Esophagus muscularis mucosa (tissue), 4 donors: ENCODE measurements around the gene CRTC1. TPM values are rescaled to one million over a fixed set of nuclear protein-coding genes. Genes with fewer than 3 reads are reported as not detected.

ENCODE experiments used
- DNase-seq: peaks from one replicate; pipeline ENCODE4 v3.0.0-alpha.2; 2017; ENCODE audit errors: extremely low spot score
- H3K27ac ChIP-seq, 4 donors: fragments of 200-600 bp; sonication (generic); replicated peaks in 1 of 4; 1 replicate in 3 of 4; 2 replicates in 1 of 4; pipeline ENCODE4 v1.5.1; 2016 to 2019; ENCODE audit warnings: mild to moderate bottlenecking in 1 of 4
- H3K27me3 ChIP-seq, 4 donors: fragments of 200-600 bp; sonication (generic); one replicate each; pipeline versions ENCODE4 v1.5.1 to v1.6.0; 2016 to 2019
- H3K36me3 ChIP-seq, 4 donors: fragments of 200-600 bp; sonication (generic); one replicate each; pipeline ENCODE4 v1.5.1; 2016 to 2019
- H3K4me1 ChIP-seq, 4 donors: fragments of 200-600 bp; sonication (generic); one replicate each; pipeline ENCODE4 v1.5.1; 2016 to 2019
- H3K4me3 ChIP-seq, 4 donors: fragments of 200-600 bp; sonication (generic); 1 replicate in 2 of 4; 2 replicates in 2 of 4; pipeline ENCODE4 v1.5.1; 2016 to 2019; ENCODE audit warnings: mild to moderate bottlenecking in 4 of 4, moderate library complexity in 1 of 4
- H3K9me3 ChIP-seq, 4 donors: fragments of 200-600 bp; sonication (generic); 1 replicate in 3 of 4; 2 replicates in 1 of 4; pipeline ENCODE4 v1.5.1; 2016 to 2019
- CTCF ChIP-seq, 3 experiments: fragments of 200-600 bp in 2 of 3; fragments of 450-650 bp in 1 of 3; sonication (generic) in 2 of 3; IDR thresholded peaks; one replicate each; pipeline ENCODE4 v1.5.1; 2017 to 2019; ENCODE audit warnings: antibody characterized with exemption in 3 of 3, mild to moderate bottlenecking in 2 of 3, moderate library complexity in 1 of 3
- EP300 ChIP-seq: sonication (generic); formaldehyde crosslinking; IDR thresholded peaks from one replicate; pipeline ENCODE4 v1.6.1; 2017; ENCODE audit warnings: antibody characterized with exemption
- POLR2A ChIP-seq: fragments of 450-650 bp; IDR thresholded peaks from one replicate; pipeline ENCODE4 v1.6.1; 2017; ENCODE audit warnings: antibody characterized with exemption, moderate library complexity, mild to moderate bottlenecking, low read depth
- POLR2AphosphoS5 ChIP-seq, 2 donors: sonication (generic); formaldehyde crosslinking; IDR thresholded peaks; one replicate each; pipeline ENCODE4 v1.6.1; 2017; ENCODE audit warnings: antibody characterized with exemption in 2 of 2
- WGBS: methylation state at CpG from one replicate; pipeline ENCODE4 v1.1.5; 2018; 5-methylcytosine and 5-hydroxymethylcytosine counted together
- intact Hi-C: fragments of 100-400 bp; cut with DNase I; formaldehyde crosslinking; loops from one replicate; pipeline ENCODE4 v1.15.1; 2023
- total RNA-seq, 4 donors: library from RNA; depleted of rRNA; stranded (reverse); fragments of >200 nt; gene quantifications; one replicate each; pipeline versions ENCODE4 v1.1.0 to v1.2.1, GENCODE V29; 2016

The CRTC1 gene
- total RNA-seq, 4 donors from 2014 or later = 5.3 to 10.1 (median 6.6) TPM

GRCh38 chr19:18783958-18784785 is 100.7 kb downstream of the CRTC1 start:
- Histone ChIP-seq H3K4me1 (peaks cover 26 to 37% (median 35%) of the 10 kb centered on the region in 4 donors), H3K9me3 (no peaks in the 10 kb centered on the region), H3K27me3 (peaks cover 3 to 49% (median 36%) of the 10 kb centered on the region in 4 donors), H3K27ac (no peak overlapping the region), H3K36me3 (no peaks in the 10 kb centered on the region), H3K4me3 (no peak overlapping the region)
- 93% methylated on average over 15 of the region's 19 CpGs for WGBS
- no peak for DNase-seq
- TF ChIP-seq EP300 (no peak), POLR2A (no peak), POLR2AphosphoS5 (IDR thresholded peaks at IDR 0.05) (no peak), CTCF (IDR thresholded peaks at IDR 0.05) (no peak)
- intact Hi-C loops = no loop called here

DNA sequence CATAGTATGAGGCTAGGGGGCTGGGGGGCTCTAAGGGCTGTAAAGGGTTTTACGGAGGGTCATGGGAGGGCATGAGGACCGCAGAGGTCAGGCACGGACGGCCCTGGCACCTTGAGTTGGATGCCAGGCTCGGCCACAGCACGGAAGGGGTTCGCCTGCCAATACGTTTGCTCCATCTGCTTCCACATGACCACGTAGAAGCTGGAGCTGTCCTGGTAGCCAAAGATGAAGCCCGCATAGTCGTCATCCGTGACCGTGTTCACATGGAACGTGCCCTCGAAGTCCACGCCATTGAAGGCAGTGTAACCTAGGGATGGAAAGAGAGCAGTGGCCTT is 101.3 kb downstream of the CRTC1 start:
- H3K36me3 ChIP-seq = no peaks in the 10 kb centered on the region
- no peak for DNase-seq
- intact Hi-C loops = no loop called here
- no peak overlapping the region for H3K4me3 ChIP-seq
- H3K27me3 ChIP-seq = peaks cover 8 to 55% (median 42%) of the 10 kb centered on the region in 4 donors
- 65% methylated on average over 16 of the region's 16 CpGs for WGBS
- H3K4me1 ChIP-seq = peaks cover 31 to 43% (median 40%) of the 10 kb centered on the region in 4 donors
- no peaks in the 10 kb centered on the region for H3K9me3 ChIP-seq
- no peak overlapping the region for H3K27ac ChIP-seq
- TF ChIP-seq CTCF (IDR thresholded peaks at IDR 0.05) = no peak
- TF ChIP-seq EP300 = no peak
- no peak for TF ChIP-seq POLR2A
- TF ChIP-seq POLR2AphosphoS5 (IDR thresholded peaks at IDR 0.05) = no peak

GRCh38 chr19:18785179-18786124 is 102.0 kb downstream of the CRTC1 start:
- no peak for DNase-seq
- no peak overlapping the region for H3K27ac ChIP-seq
- intact Hi-C loops = no loop called here
- TF ChIP-seq CTCF (IDR thresholded peaks at IDR 0.05) (no peak), POLR2A (no peak), POLR2AphosphoS5 (IDR thresholded peaks at IDR 0.05) (no peak), EP300 (no peak)
- WGBS = 13% methylated on average over 30 of the region's 65 CpGs
- H3K4me1 ChIP-seq = peaks cover 38 to 50% (median 47%) of the 10 kb centered on the region in 4 donors
- H3K9me3 ChIP-seq = no peaks in the 10 kb centered on the region
- no peaks in the 10 kb centered on the region for H3K36me3 ChIP-seq
- H3K4me3 ChIP-seq = peak overlapping the region; percentile 12 to 47 (median 24)
- H3K27me3 ChIP-seq = peaks cover 9 to 62% (median 49%) of the 10 kb centered on the region in 4 donors

- Histone ChIP-seq H3K4me1 (peaks cover 44 to 60% (median 57%) of the 10 kb centered on the region in 4 donors), H3K9me3 (no peaks in the 10 kb centered on the region), H3K4me3 (peak overlapping the region in 3 of 4 donors; percentile 42 to 51 (median 48)), H3K36me3 (no peaks in the 10 kb centered on the region), H3K27ac (no peak overlapping the region), H3K27me3 (peaks cover 12 to 95% (median 67%) of the 10 kb centered on the region in 4 donors)
- intact Hi-C loops = no loop called here
- WGBS = 2% methylated on average over 33 of the region's 68 CpGs
- no peak for DNase-seq
- no peak for TF ChIP-seq POLR2A
- TF ChIP-seq EP300 = no peak
- TF ChIP-seq POLR2AphosphoS5 (IDR thresholded peaks at IDR 0.05) = no peak
- TF ChIP-seq CTCF (IDR thresholded peaks at IDR 0.05) = no peak
Observed at GRCh38 chr19:18788529-18789421, 105.3 kb downstream of the CRTC1 start.
